Measurements from ENCODE around the gene ORM1. TPM values are rescaled to one million over a fixed set of nuclear protein-coding genes. Genes with fewer than 3 reads are reported as not detected.

The ORM1 gene
- total RNA-seq, 1 donor from 2014 or later: 9.2 TPM

DNA sequence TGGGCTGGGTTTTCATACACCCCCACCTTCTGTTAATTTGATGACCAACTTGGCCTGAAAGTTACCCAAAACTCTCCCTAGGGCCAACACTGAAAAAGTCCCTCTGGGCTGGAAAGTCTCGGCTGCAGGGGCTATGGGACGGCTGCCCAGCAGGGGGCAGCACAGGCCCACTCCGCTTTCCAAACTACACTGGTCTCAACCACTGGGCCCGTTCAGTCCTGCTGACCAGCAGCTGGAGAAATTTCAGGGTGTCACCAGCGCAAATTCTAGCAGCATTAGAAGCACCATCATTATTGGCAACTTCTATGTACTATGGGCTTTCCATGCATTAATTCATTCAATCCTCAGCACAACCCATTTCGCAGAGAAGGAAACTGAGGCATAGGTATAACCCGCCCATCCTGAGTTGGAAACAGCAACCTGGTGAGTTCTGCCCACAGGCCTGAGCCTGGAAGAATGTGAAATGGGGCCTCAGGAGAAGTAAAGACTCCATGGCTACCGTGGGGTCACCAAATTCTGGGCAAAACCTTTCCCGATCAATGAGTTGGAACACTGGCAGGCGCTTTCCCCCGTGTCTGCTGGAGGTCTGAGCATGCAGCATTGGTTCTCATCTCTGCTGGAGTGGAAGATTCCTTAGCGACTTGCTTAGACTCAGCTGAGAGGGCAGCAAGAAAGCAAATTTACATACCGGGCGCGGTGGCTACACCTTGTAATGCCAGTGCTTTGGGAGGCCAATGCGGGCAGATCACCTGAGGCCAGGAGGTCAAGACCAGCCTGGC lies 16.4 kb downstream of the ORM1 start:
- Histone ChIP-seq H3K9me3 (no peaks in the 10 kb centered on the region), H3K27ac (no peak overlapping the region), H3K36me3 (peaks cover 94% of the 10 kb centered on the region), H3K27me3 (ENCODE audit: low read depth) (no peaks in the 10 kb centered on the region), H3K4me3 (no peak overlapping the region), H3K4me1 (no peaks in the 10 kb centered on the region)
- intact Hi-C loops (cut with DNase I): no loop called here
- DNase-seq (peak; percentile 60), ATAC-seq (peak; percentile 63 to 74)
- TF ChIP-seq, protein P1, sequence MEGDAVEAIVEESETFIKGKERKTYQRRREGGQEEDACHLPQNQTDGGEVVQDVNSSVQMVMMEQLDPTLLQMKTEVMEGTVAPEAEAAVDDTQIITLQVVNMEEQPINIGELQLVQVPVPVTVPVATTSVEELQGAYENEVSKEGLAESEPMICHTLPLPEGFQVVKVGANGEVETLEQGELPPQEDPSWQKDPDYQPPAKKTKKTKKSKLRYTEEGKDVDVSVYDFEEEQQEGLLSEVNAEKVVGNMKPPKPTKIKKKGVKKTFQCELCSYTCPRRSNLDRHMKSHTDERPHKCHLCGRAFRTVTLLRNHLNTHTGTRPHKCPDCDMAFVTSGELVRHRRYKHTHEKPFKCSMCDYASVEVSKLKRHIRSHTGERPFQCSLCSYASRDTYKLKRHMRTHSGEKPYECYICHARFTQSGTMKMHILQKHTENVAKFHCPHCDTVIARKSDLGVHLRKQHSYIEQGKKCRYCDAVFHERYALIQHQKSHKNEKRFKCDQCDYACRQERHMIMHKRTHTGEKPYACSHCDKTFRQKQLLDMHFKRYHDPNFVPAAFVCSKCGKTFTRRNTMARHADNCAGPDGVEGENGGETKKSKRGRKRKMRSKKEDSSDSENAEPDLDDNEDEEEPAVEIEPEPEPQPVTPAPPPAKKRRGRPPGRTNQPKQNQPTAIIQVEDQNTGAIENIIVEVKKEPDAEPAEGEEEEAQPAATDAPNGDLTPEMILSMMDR (IDR thresholded peaks at IDR 0.05): peak; percentile 84

DNA sequence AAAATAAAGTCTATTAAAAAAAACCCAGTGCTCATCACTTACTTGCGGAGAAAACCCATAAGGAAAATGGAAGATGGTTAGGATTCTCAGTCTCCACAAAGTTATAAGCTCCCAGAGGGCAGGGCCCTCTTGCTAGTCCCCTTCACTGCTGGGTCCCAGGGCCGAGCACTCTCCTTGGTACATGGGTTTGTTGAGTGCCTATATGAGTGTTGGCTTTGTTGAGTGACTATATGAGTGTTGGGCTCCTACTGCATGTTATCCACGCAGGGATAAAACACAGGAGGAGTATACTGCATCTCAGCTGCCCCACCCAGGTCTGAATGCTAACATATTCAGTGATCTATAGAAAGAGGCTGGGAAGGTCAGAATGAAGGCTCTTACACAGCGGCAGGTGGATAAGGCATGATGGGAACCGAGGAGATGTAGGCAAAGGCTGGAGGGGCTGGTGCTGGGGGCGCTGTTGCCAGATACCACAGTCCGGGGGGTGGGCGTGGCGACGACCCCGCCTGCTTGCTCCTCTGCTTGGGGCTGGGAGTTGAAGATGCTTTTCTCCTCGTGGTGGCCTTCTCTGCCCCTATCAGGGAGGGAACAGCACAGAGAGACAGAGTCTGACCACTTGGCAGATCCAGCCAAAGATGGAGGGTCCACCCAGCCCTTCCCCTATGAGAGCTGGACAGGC lies 18.4 kb downstream of the ORM1 start:
- no peaks in the 10 kb centered on the region for H3K27me3 ChIP-seq (ENCODE audit: low read depth)
- no peak for ATAC-seq
- no peak overlapping the region for H3K4me3 ChIP-seq
- no peak overlapping the region for H3K27ac ChIP-seq
- no peaks in the 10 kb centered on the region for H3K4me1 ChIP-seq
- intact Hi-C loops (cut with DNase I): no loop called here
- TF ChIP-seq, protein P1 (IDR thresholded peaks at IDR 0.05): no peak
- peaks cover 100% of the 10 kb centered on the region for H3K36me3 ChIP-seq
- no peak for DNase-seq
- no peaks in the 10 kb centered on the region for H3K9me3 ChIP-seq

DNA sequence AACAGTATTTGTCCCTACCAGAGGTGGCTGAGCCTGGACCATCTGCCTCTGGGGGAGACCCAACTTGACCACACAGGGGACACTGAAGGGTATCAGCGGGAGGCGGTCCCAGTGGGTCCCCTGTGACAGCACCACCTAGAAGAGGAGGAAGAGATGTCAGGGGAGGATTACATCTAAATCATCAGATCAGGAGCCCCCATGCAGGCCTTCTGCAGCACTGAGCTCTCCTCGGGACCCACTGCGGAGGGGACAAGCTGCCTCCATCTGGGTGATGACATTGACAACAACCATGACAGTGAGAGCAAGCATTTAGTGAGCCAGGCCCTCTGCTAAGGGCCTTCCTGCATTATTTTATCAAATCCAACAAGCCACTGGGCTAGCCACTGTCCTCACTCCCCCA lies 19.1 kb downstream of the ORM1 start:
- TF ChIP-seq, protein P1 (IDR thresholded peaks at IDR 0.05): no peak
- H3K27me3 ChIP-seq (ENCODE audit: low read depth): no peaks in the 10 kb centered on the region
- DNase-seq (no peak), ATAC-seq (no peak)
- H3K4me3 ChIP-seq: no peak overlapping the region
- intact Hi-C loops (cut with DNase I): no loop called here
- no peaks in the 10 kb centered on the region for H3K9me3 ChIP-seq
- no peak overlapping the region for H3K27ac ChIP-seq
- H3K4me1 ChIP-seq: no peaks in the 10 kb centered on the region
- H3K36me3 ChIP-seq: peaks cover 100% of the 10 kb centered on the region

DNA sequence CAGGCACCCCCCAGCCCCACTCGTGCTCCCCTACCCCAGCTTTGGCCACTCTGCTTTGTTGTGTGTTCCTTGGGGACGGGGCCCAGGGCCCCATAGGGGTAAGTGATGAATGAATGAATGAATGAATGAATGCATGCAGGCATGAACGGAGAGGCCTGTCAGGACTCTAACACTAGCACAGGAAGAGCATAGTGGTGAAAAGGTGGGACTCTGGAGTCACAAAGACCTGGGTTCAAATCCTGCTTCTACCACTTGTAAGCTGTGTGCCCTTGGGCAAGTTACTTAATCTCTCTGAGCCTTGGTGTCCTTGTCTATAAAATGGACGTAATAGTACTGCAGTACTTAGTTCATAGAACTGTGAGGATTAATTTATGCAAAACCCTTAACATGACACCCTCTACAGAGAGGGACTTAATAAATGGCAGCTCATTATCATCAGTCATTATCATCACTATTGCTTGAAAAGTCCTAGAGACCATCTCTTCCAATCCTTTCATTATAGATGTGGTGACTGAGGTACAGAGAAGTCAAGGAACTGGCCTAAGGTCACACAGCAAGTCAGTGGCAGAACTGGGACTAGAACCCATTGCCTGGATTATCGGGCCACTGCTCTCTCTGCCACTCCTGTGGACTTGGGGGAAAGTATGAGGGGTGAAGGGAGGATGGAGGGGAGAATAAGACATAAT lies 20.0 kb downstream of the ORM1 start:
- Histone ChIP-seq H3K9me3 (no peaks in the 10 kb centered on the region), H3K27me3 (ENCODE audit: low read depth) (no peaks in the 10 kb centered on the region), H3K27ac (no peak overlapping the region), H3K36me3 (peaks cover 100% of the 10 kb centered on the region), H3K4me1 (no peaks in the 10 kb centered on the region), H3K4me3 (no peak overlapping the region)
- no peak for ATAC-seq
- TF ChIP-seq, protein P1 (IDR thresholded peaks at IDR 0.05): no peak
- intact Hi-C loops (cut with DNase I): no loop called here
- no peak for DNase-seq

DNA sequence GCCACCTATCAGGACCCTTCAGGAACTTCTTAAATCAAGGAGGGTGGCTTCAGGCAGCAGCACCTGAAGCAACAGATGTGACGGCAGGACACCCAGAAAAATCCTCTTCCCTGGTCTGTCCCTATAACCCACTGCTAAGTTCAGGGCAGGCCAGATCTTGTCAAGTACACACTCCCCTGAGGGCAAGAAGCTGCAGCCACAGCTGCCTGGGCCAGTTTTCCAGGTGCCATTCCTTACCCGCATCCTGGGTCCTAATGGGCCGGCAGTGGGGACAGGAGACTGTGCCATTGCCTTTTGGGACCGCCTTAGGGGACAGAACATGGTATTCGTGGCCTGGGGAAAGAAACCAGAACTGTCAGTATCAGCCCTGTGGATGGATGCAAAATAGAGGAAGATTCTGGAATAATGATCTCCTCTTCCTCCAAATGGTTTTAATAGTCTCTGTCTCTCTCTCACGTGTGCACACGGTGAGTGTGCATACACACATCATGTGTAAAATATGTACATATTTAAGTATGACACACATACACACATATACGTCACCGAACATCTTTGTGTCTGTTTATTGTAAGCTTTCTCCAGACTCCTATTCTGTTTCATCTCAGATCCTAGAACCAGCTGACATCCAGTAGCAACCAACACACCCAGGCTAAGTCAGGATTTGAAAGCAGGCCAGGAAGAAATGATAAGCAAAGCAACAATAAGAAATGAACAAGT lies 20.7 kb downstream of the ORM1 start:
- intact Hi-C loops (cut with DNase I): no loop called here
- Histone ChIP-seq H3K9me3 (no peaks in the 10 kb centered on the region), H3K27ac (no peak overlapping the region), H3K4me3 (no peak overlapping the region), H3K4me1 (peaks cover 3% of the 10 kb centered on the region), H3K36me3 (peaks cover 100% of the 10 kb centered on the region), H3K27me3 (ENCODE audit: low read depth) (no peaks in the 10 kb centered on the region)
- TF ChIP-seq, protein P1 (IDR thresholded peaks at IDR 0.05): no peak
- DNase-seq: no peak
- ATAC-seq: no peak
